Mesendoderm (in vitro differentiated cells): ENCODE measurements around the gene GRID2.

Experiments
- DNase-seq: peaks from one replicate; pipeline ENCODE4 v3.0.0; 2013
- H2AK5ac ChIP-seq: 2 replicates; pipeline ENCODE4 v1.6.1; 2013; ENCODE audit warnings: low read length, inconsistent platforms
- H2BK120ac ChIP-seq: 2 replicates; pipeline ENCODE4 v1.6.1; 2013; ENCODE audit warnings: low read depth, mild to moderate bottlenecking, low read length, moderate library complexity, mixed read lengths
- H2BK15ac ChIP-seq: replicated peaks from 2 replicates; pipeline ENCODE4 v1.6.1; 2013; ENCODE audit warnings: low read depth, mild to moderate bottlenecking, moderate library complexity
- H2BK5ac ChIP-seq: 2 replicates; pipeline ENCODE4 v1.6.1; 2013; ENCODE audit warnings: low read length, inconsistent platforms
- H3K18ac ChIP-seq: 2 replicates; pipeline ENCODE4 v1.6.1; 2013; ENCODE audit warnings: mild to moderate bottlenecking, low read length, mixed read lengths
- H3K23ac ChIP-seq: one replicate; pipeline ENCODE4 v1.6.1; 2013; ENCODE audit warnings: low read length
- H3K27ac ChIP-seq: 2 replicates; pipeline ENCODE4 v1.5.1; 2013; ENCODE audit warnings: low read depth, mild to moderate bottlenecking, inconsistent platforms, low read length, moderate library complexity
- H3K27me3 ChIP-seq: 2 replicates; pipeline ENCODE4 v1.6.1; 2013; ENCODE audit warnings: low read length, control low read depth, mild to moderate bottlenecking, inconsistent platforms; ENCODE audit not compliant: insufficient read depth, poor library complexity
- H3K36me3 ChIP-seq: 2 replicates; pipeline ENCODE4 v1.6.1; 2013; ENCODE audit warnings: low read length, inconsistent platforms; ENCODE audit not compliant: control insufficient read depth, insufficient read depth
- H3K4ac ChIP-seq: one replicate; pipeline ENCODE4 v1.6.1; 2013; ENCODE audit warnings: low read depth, mild to moderate bottlenecking, low read length, moderate library complexity
- H3K4me1 ChIP-seq: 2 replicates; pipeline ENCODE4 v1.6.1; 2013; ENCODE audit warnings: low read depth, low read length, inconsistent platforms; ENCODE audit not compliant: control insufficient read depth
- H3K4me2 ChIP-seq: 2 replicates; pipeline ENCODE4 v1.6.1; 2013; ENCODE audit warnings: low read length
- H3K4me3 ChIP-seq: 2 replicates; pipeline ENCODE4 v1.5.1; 2013; ENCODE audit warnings: mild to moderate bottlenecking, low read length
- H3K56ac ChIP-seq: one replicate; pipeline ENCODE4 v1.6.1; 2013; ENCODE audit warnings: low read length
- H3K79me1 ChIP-seq: 2 replicates; pipeline ENCODE4 v1.6.1; 2013; ENCODE audit warnings: low read length, inconsistent platforms
- H3K79me2 ChIP-seq: 2 replicates; pipeline ENCODE4 v1.6.1; 2013; ENCODE audit warnings: mild to moderate bottlenecking, low read length; ENCODE audit not compliant: control insufficient read depth, insufficient read depth
- H3K9ac ChIP-seq: 2 replicates; pipeline ENCODE4 v1.6.1; 2013; ENCODE audit warnings: low read length, inconsistent platforms
- H4K5ac ChIP-seq: one replicate; pipeline ENCODE4 v1.6.1; 2013; ENCODE audit warnings: low read length
- H4K8ac ChIP-seq: one replicate; pipeline ENCODE4 v1.6.1; 2013; ENCODE audit warnings: low read depth, mild to moderate bottlenecking, control low read depth, low read length, moderate library complexity
- WGBS: extraction: QIAGEN DNeasy Blood & Tissue Kit; methylation state at CpG from one replicate; pipeline ENCODE4 v1.1.7; 2013; ENCODE audit warnings: low lambda C conversion rate, missing lambda C conversion rate; ENCODE audit not compliant: insufficient coverage; ENCODE audit errors: extremely low coverage; 5-methylcytosine and 5-hydroxymethylcytosine counted together

Gene GRID2

GRCh38 chr4:92362028-92362427 lies 58.3 kb downstream of the GRID2 start:
- Histone ChIP-seq H4K5ac (no peak overlapping the region), H3K79me1 (no peaks in the 10 kb centered on the region), H2BK15ac (no peak overlapping the region), H4K8ac (no peak overlapping the region), H3K27ac (no peak overlapping the region), H3K9ac (no peak overlapping the region), H2BK120ac (no peak overlapping the region), H2BK5ac (no peak overlapping the region), H3K18ac (no peak overlapping the region), H3K27me3 (no peaks in the 10 kb centered on the region), H3K56ac (peak overlapping the region; percentile 38), H3K4me2 (no peak overlapping the region), H3K4me1 (peaks cover 4% of the 10 kb centered on the region), H2AK5ac (no peak overlapping the region), H3K4ac (no peak overlapping the region), H3K4me3 (no peak overlapping the region), H3K36me3 (no peaks in the 10 kb centered on the region), H3K79me2 (no peaks in the 10 kb centered on the region), H3K23ac (no peak overlapping the region)
- DNase-seq = no peak

GRCh38 chr4:92368653-92369052 lies 64.9 kb downstream of the GRID2 start:
- no peaks in the 10 kb centered on the region for H3K27me3 ChIP-seq
- no peak overlapping the region for H3K23ac ChIP-seq
- H4K8ac ChIP-seq = no peak overlapping the region
- no peaks in the 10 kb centered on the region for H3K79me1 ChIP-seq
- no peak overlapping the region for H4K5ac ChIP-seq
- no peak for DNase-seq
- H3K79me2 ChIP-seq = no peaks in the 10 kb centered on the region
- H3K4me1 ChIP-seq = no peaks in the 10 kb centered on the region
- H3K36me3 ChIP-seq = no peaks in the 10 kb centered on the region
- H3K9ac ChIP-seq = no peak overlapping the region
- no peak overlapping the region for H3K27ac ChIP-seq
- WGBS = no CpG with 5 or more reads among the region's 4 CpGs
- H2AK5ac ChIP-seq = no peak overlapping the region
- no peak overlapping the region for H3K4ac ChIP-seq
- no peak overlapping the region for H2BK15ac ChIP-seq
- no peak overlapping the region for H3K56ac ChIP-seq
- H3K18ac ChIP-seq = no peak overlapping the region
- no peak overlapping the region for H2BK120ac ChIP-seq
- H3K4me2 ChIP-seq = no peak overlapping the region
- no peak overlapping the region for H3K4me3 ChIP-seq
- H2BK5ac ChIP-seq = no peak overlapping the region

- Histone ChIP-seq H3K4me2 (no peak overlapping the region), H3K4ac (no peak overlapping the region)
Measured at GRCh38 chr4:92381616-92382015, 77.8 kb downstream of the GRID2 start.

GRCh38 chr4:92382128-92382527 lies 78.4 kb downstream of the GRID2 start:
- H3K27ac ChIP-seq = no peak overlapping the region
- no peak overlapping the region for H4K5ac ChIP-seq
- no peak overlapping the region for H2BK5ac ChIP-seq
- H2BK15ac ChIP-seq = no peak overlapping the region
- 100% methylated on average over 1 of the region's 1 CpG for WGBS
- H3K4ac ChIP-seq = no peak overlapping the region
- no peaks in the 10 kb centered on the region for H3K36me3 ChIP-seq
- H3K79me1 ChIP-seq = no peaks in the 10 kb centered on the region
- no peaks in the 10 kb centered on the region for H3K4me1 ChIP-seq
- no peak overlapping the region for H3K4me2 ChIP-seq
- H3K79me2 ChIP-seq = no peaks in the 10 kb centered on the region
- H3K56ac ChIP-seq = no peak overlapping the region
- H2AK5ac ChIP-seq = no peak overlapping the region
- no peak overlapping the region for H3K18ac ChIP-seq
- H3K27me3 ChIP-seq = no peaks in the 10 kb centered on the region
- DNase-seq = no peak
- no peak overlapping the region for H2BK120ac ChIP-seq
- H3K9ac ChIP-seq = no peak overlapping the region
- no peak overlapping the region for H3K23ac ChIP-seq
- H4K8ac ChIP-seq = no peak overlapping the region
- no peak overlapping the region for H3K4me3 ChIP-seq

More at GRCh38 chr4:92381616-92382015, 77.8 kb downstream of the GRID2 start:
- Histone ChIP-seq H2BK120ac (no peak overlapping the region), H3K9ac (no peak overlapping the region), H3K4me3 (no peak overlapping the region), H2AK5ac (no peak overlapping the region), H3K36me3 (no peaks in the 10 kb centered on the region), H3K56ac (no peak overlapping the region), H3K4me1 (no peaks in the 10 kb centered on the region), H3K79me2 (no peaks in the 10 kb centered on the region), H3K79me1 (no peaks in the 10 kb centered on the region), H4K8ac (no peak overlapping the region), H3K27me3 (no peaks in the 10 kb centered on the region), H3K18ac (no peak overlapping the region), H3K27ac (no peak overlapping the region), H2BK15ac (no peak overlapping the region), H3K23ac (no peak overlapping the region), H4K5ac (no peak overlapping the region), H2BK5ac (no peak overlapping the region)
- no peak for DNase-seq

- Histone ChIP-seq H2BK15ac (no peak overlapping the region), H2BK5ac (no peak overlapping the region), H3K79me2 (no peaks in the 10 kb centered on the region), H4K8ac (no peak overlapping the region), H3K56ac (no peak overlapping the region), H2BK120ac (no peak overlapping the region), H3K27me3 (no peaks in the 10 kb centered on the region), H3K79me1 (no peaks in the 10 kb centered on the region), H3K27ac (no peak overlapping the region), H3K36me3 (no peaks in the 10 kb centered on the region), H3K4me3 (no peak overlapping the region), H2AK5ac (no peak overlapping the region), H3K9ac (no peak overlapping the region), H3K4me2 (no peak overlapping the region), H3K4ac (no peak overlapping the region), H3K4me1 (no peaks in the 10 kb centered on the region), H3K18ac (no peak overlapping the region), H3K23ac (no peak overlapping the region), H4K5ac (no peak overlapping the region)
- DNase-seq = peak; percentile 77
- no CpG with 5 or more reads among the region's 1 CpG for WGBS
Measured at GRCh38 chr4:92387459-92388069, 83.8 kb downstream of the GRID2 start.

- H3K56ac ChIP-seq = no peak overlapping the region
- H2BK5ac ChIP-seq = no peak overlapping the region
- no peaks in the 10 kb centered on the region for H3K36me3 ChIP-seq
- H3K4me2 ChIP-seq = no peak overlapping the region
- no peak overlapping the region for H2BK15ac ChIP-seq
- H3K23ac ChIP-seq = no peak overlapping the region
- H3K4ac ChIP-seq = no peak overlapping the region
- H2BK120ac ChIP-seq = no peak overlapping the region
- H3K4me3 ChIP-seq = no peak overlapping the region
- no peak overlapping the region for H3K27ac ChIP-seq
- H4K8ac ChIP-seq = no peak overlapping the region
- no peak overlapping the region for H4K5ac ChIP-seq
- H3K4me1 ChIP-seq = no peaks in the 10 kb centered on the region
- H3K9ac ChIP-seq = no peak overlapping the region
- H2AK5ac ChIP-seq = no peak overlapping the region
- peak; percentile 21 for DNase-seq
- H3K27me3 ChIP-seq = no peaks in the 10 kb centered on the region
- no peak overlapping the region for H3K18ac ChIP-seq
- no CpG with 5 or more reads among the region's 8 CpGs for WGBS
- no peaks in the 10 kb centered on the region for H3K79me2 ChIP-seq
- H3K79me1 ChIP-seq = no peaks in the 10 kb centered on the region
Measured at GRCh38 chr4:92399032-92399431, 95.3 kb downstream of the GRID2 start.
